Right ventricle myocardium inferior (tissue), 1 donor: ENCODE results near the gene NANOS1. TPM values are rescaled to one million over a fixed set of nuclear protein-coding genes. Genes with fewer than 3 reads are reported as not detected.

ENCODE experiments used
- total RNA-seq: library from RNA; stranded (reverse); fragmentation: NEBNext Ultra II Directional; extraction: Animal tissue kit (Norgen Biotek cat#: 25700); gene quantifications from one replicate; pipeline ENCODE4 v1.2.1, GENCODE V29; 2021
- donor health status: DM: no; HTN: yes; CAD: no; lungs with severe emphysema.

Gene NANOS1
- total RNA-seq, 1 donor from 2014 or later = 16.0 TPM

Other genes with a start within 250 kb of the NANOS1 start
- gene EIF3A, start 51.1 kb downstream of the NANOS1 start, total RNA-seq = 88.7 TPM
- 20.2 TPM for gene DENND10, start 74.4 kb downstream of the NANOS1 start, total RNA-seq
- gene SFXN4, start 136.0 kb downstream of the NANOS1 start, total RNA-seq = 42.0 TPM
- gene PRDX3, start 149.1 kb downstream of the NANOS1 start, total RNA-seq = 285 TPM
- gene GRK5, start 177.9 kb downstream of the NANOS1 start, total RNA-seq = 48.6 TPM